Tibial nerve (tissue), 4 donors: ENCODE measurements around the gene MRPL50. TPM values are rescaled to one million over a fixed set of nuclear protein-coding genes. Genes with fewer than 3 reads are reported as not detected.

Experiments used
- DNase-seq, 2 donors: peaks; one replicate each; pipeline ENCODE4 v3.0.0-alpha.2; 2019; ENCODE audit warnings: low spot score in 2 of 2
- H3K27ac ChIP-seq, 4 donors: fragments of 200-600 bp; sonication (generic) in 3 of 4; one replicate each; pipeline ENCODE4 v1.5.1; 2017 to 2019; ENCODE audit warnings: mild to moderate bottlenecking in 1 of 4
- H3K27me3 ChIP-seq, 2 donors: fragments of 200-600 bp; sonication (generic) in 1 of 2; one replicate each; pipeline versions ENCODE4 v1.5.1 to v1.6.0; 2017 to 2019
- H3K36me3 ChIP-seq, 3 donors: fragments of 200-600 bp; sonication (generic); one replicate each; pipeline ENCODE4 v1.5.1; 2018 to 2019
- H3K4me1 ChIP-seq, 4 donors: fragments of 200-600 bp; sonication (generic) in 3 of 4; one replicate each; pipeline ENCODE4 v1.5.1; 2017 to 2019
- H3K4me3 ChIP-seq, 4 donors: fragments of 200-600 bp; sonication (generic) in 3 of 4; one replicate each; pipeline ENCODE4 v1.5.1; 2017 to 2019; ENCODE audit warnings: mild to moderate bottlenecking in 1 of 4, moderate library complexity in 1 of 4
- H3K9me3 ChIP-seq, 4 donors: fragments of 200-600 bp; sonication (generic) in 3 of 4; one replicate each; pipeline ENCODE4 v1.5.1; 2017 to 2019
- CTCF ChIP-seq, 5 experiments: fragments of 200-600 bp in 3 of 5; fragments of 450-650 bp in 2 of 5; sonication (generic) in 3 of 5; IDR thresholded peaks; one replicate each; pipeline ENCODE4 v1.5.1; 2016 to 2019; ENCODE audit warnings: antibody characterized with exemption in 5 of 5, mild to moderate bottlenecking in 3 of 5, moderate library complexity in 2 of 5
- EP300 ChIP-seq, 2 donors: sonication (generic); formaldehyde crosslinking; IDR thresholded peaks; one replicate each; pipeline ENCODE4 v1.6.1; 2017; ENCODE audit warnings: antibody characterized with exemption in 2 of 2, mild to moderate bottlenecking in 1 of 2
- POLR2A ChIP-seq, 2 donors: fragments of 450-650 bp; IDR thresholded peaks; one replicate each; pipeline ENCODE4 v1.6.1; 2017; ENCODE audit warnings: antibody characterized with exemption in 2 of 2, mild to moderate bottlenecking in 2 of 2, moderate library complexity in 2 of 2
- WGBS, 2 donors: methylation state at CpG; one replicate each; pipeline ENCODE4 v1.1.5; 2018; 5-methylcytosine and 5-hydroxymethylcytosine counted together
- total RNA-seq, 4 donors: library from RNA; depleted of rRNA; stranded (reverse); fragments of >200 nt; gene quantifications; one replicate each; pipeline ENCODE4 v1.1.0, GENCODE V29; 2016

MRPL50 gene
- total RNA-seq, 4 donors from 2014 or later, result 6.3 to 10.9 (median 8.5) TPM

- Histone ChIP-seq H3K36me3 (peaks cover 0 to 4% (median 0%) of the 10 kb centered on the region in 3 donors), H3K4me1 (no peaks in the 10 kb centered on the region), H3K27ac (no peak overlapping the region), H3K27me3 (no peaks in the 10 kb centered on the region), H3K4me3 (no peak overlapping the region), H3K9me3 (peaks cover 0 to 15% (median 2%) of the 10 kb centered on the region in 4 donors)
- 89 to 94% methylated on average over 3 of the region's 3 CpGs for WGBS, 2 donors
- no peak for DNase-seq
- TF ChIP-seq EP300 (IDR thresholded peaks at IDR 0.05) (no peak), POLR2A (IDR thresholded peaks at IDR 0.05) (no peak), CTCF (IDR thresholded peaks at IDR 0.05) (no peak)
Observed at GRCh38 chr9:101381118-101381517, 17.3 kb downstream of the MRPL50 start.

GRCh38 chr9:101380295-101380694, 18.1 kb downstream of the MRPL50 start:
- Histone ChIP-seq H3K9me3 (peaks cover 0 to 11% (median 2%) of the 10 kb centered on the region in 4 donors), H3K4me1 (no peaks in the 10 kb centered on the region)

GRCh38 chr9:101376111-101376848, 22.1 kb downstream of the MRPL50 start:
- Histone ChIP-seq H3K9me3 (no peaks in the 10 kb centered on the region), H3K36me3 (no peaks in the 10 kb centered on the region), H3K4me1 (no peaks in the 10 kb centered on the region), H3K27me3 (no peaks in the 10 kb centered on the region), H3K4me3 (no peak overlapping the region), H3K27ac (no peak overlapping the region)
- WGBS, 2 donors, result 47 to 54% methylated on average over 6 of the region's 6 CpGs
- TF ChIP-seq EP300 (IDR thresholded peaks at IDR 0.05) (peak in 1 of 2 donors; percentile 15), CTCF (IDR thresholded peaks at IDR 0.05) (no peak)
- DNase-seq, result no peak

More at GRCh38 chr9:101380295-101380694, 18.1 kb downstream of the MRPL50 start:
- no peak overlapping the region for H3K27ac ChIP-seq
- no peaks in the 10 kb centered on the region for H3K27me3 ChIP-seq
- H3K36me3 ChIP-seq, result peaks cover 0 to 1% (median 0%) of the 10 kb centered on the region in 3 donors
- TF ChIP-seq EP300 (IDR thresholded peaks at IDR 0.05) (no peak), CTCF (IDR thresholded peaks at IDR 0.05) (no peak), POLR2A (IDR thresholded peaks at IDR 0.05) (no peak)
- DNase-seq, result no peak
- no peak overlapping the region for H3K4me3 ChIP-seq

GRCh38 chr9:101375546-101375945, 22.9 kb downstream of the MRPL50 start:
- H3K36me3 ChIP-seq, result no peaks in the 10 kb centered on the region
- no peaks in the 10 kb centered on the region for H3K9me3 ChIP-seq
- no peaks in the 10 kb centered on the region for H3K4me1 ChIP-seq
- 92 to 94% methylated on average over 12 of the region's 12 CpGs for WGBS, 2 donors
- DNase-seq, result no peak
- no peak overlapping the region for H3K4me3 ChIP-seq
- no peak overlapping the region for H3K27ac ChIP-seq
- TF ChIP-seq CTCF (IDR thresholded peaks at IDR 0.05) (no peak), EP300 (IDR thresholded peaks at IDR 0.05) (no peak), POLR2A (IDR thresholded peaks at IDR 0.05) (no peak)
- no peaks in the 10 kb centered on the region for H3K27me3 ChIP-seq

- no peaks in the 10 kb centered on the region for H3K36me3 ChIP-seq
- 31 to 37% methylated on average over 2 of the region's 2 CpGs for WGBS, 2 donors
- H3K4me1 ChIP-seq, result no peaks in the 10 kb centered on the region
- no peaks in the 10 kb centered on the region for H3K27me3 ChIP-seq
- DNase-seq, result no peak
- H3K9me3 ChIP-seq, result no peaks in the 10 kb centered on the region
- H3K4me3 ChIP-seq, result no peak overlapping the region
- TF ChIP-seq CTCF (IDR thresholded peaks at IDR 0.05) (no peak), EP300 (IDR thresholded peaks at IDR 0.05) (no peak), POLR2A (IDR thresholded peaks at IDR 0.05) (no peak)
- no peak overlapping the region for H3K27ac ChIP-seq
Observed at GRCh38 chr9:101372327-101373118, 25.9 kb downstream of the MRPL50 start.
